Transverse colon (tissue), 4 donors: ENCODE results near the gene BRD3OS. TPM values are rescaled to one million over a fixed set of nuclear protein-coding genes. Genes with fewer than 3 reads are reported as not detected.

Experiments used
- DNase-seq: peaks from one replicate; pipeline ENCODE4 v3.0.0-alpha.2; 2019
- H3K27ac ChIP-seq, 4 donors: fragments of 200-600 bp; sonication (generic); 2 replicates each; pipeline ENCODE4 v1.5.1; 2016 to 2018; ENCODE audit warnings: inconsistent platforms in 4 of 4
- H3K27me3 ChIP-seq: fragments of 200-600 bp; sonication (generic); 2 replicates; pipeline ENCODE4 v1.5.1; 2017; ENCODE audit warnings: inconsistent platforms
- H3K36me3 ChIP-seq, 4 donors: fragments of 200-600 bp; sonication (generic); 2 replicates each; pipeline ENCODE4 v1.5.1; 2017 to 2019; ENCODE audit warnings: inconsistent platforms in 4 of 4
- H3K4me1 ChIP-seq, 4 donors: fragments of 200-600 bp; sonication (generic); 2 replicates each; pipeline ENCODE4 v1.5.1; 2017 to 2020; ENCODE audit warnings: inconsistent platforms in 4 of 4
- H3K4me3 ChIP-seq, 4 donors: fragments of 200-600 bp; sonication (generic); 1 replicate in 1 of 4; 2 replicates in 3 of 4; pipeline versions ENCODE4 v1.5.1 to v1.6.1; 2017 to 2019; ENCODE audit warnings: inconsistent platforms in 4 of 4
- H3K9me3 ChIP-seq, 2 donors: fragments of 200-600 bp; sonication (generic); 2 replicates each; pipeline ENCODE4 v1.5.1; 2017 to 2019; ENCODE audit warnings: inconsistent platforms in 2 of 2
- CTCF ChIP-seq, 5 experiments: fragments of 200-600 bp in 3 of 5; fragments of 450-650 bp in 2 of 5; sonication (generic) in 3 of 5; IDR thresholded peaks; 1 replicate in 2 of 5; 2 replicates in 3 of 5; pipeline ENCODE4 v1.5.1; 2016 to 2017; ENCODE audit warnings: antibody characterized with exemption in 5 of 5, inconsistent platforms in 3 of 5, mild to moderate bottlenecking in 2 of 5, moderate library complexity in 1 of 5
- EP300 ChIP-seq: sonication (generic); formaldehyde crosslinking; IDR thresholded peaks from one replicate; pipeline ENCODE4 v1.6.1; 2017; ENCODE audit warnings: antibody characterized with exemption, low read depth
- POLR2A ChIP-seq: fragments of 450-650 bp; IDR thresholded peaks from one replicate; pipeline ENCODE4 v1.6.1; 2016; ENCODE audit warnings: antibody characterized with exemption, mild to moderate bottlenecking, moderate library complexity
- POLR2AphosphoS5 ChIP-seq, 3 donors: sonication (generic); formaldehyde crosslinking; IDR thresholded peaks; one replicate each; pipeline ENCODE4 v1.6.1; 2016; ENCODE audit warnings: antibody characterized with exemption in 3 of 3
- WGBS, 2 donors: methylation state at CpG; one replicate each; pipeline ENCODE4 v1.1.5; 2018; ENCODE audit warnings: low coverage in 1 of 2; 5-methylcytosine and 5-hydroxymethylcytosine counted together
- in situ Hi-C, 4 donors: fragments of 200-750 bp; cut with MboI; loops; one replicate each; pipeline versions ENCODE4 v1.15.0 to v1.15.1; 2017; ENCODE audit warnings: low sequenced_read_pairs in 3 of 4, low pct_ligation_motif_present in 1 of 4, low pct_unique_long_range_greater_than_20kb in 1 of 4
- intact Hi-C: fragments of 100-400 bp; cut with DNase I; formaldehyde crosslinking; loops from one replicate; pipeline ENCODE4 v1.15.1; 2023; ENCODE audit warnings: low total_unique reads
- total RNA-seq, 4 donors: library from RNA; depleted of rRNA; stranded (reverse); fragments of >200 nt; gene quantifications; one replicate each; pipeline ENCODE4 v1.1.0, GENCODE V29; 2016

The BRD3OS gene
- total RNA-seq, 4 donors from 2014 or later: 3.2 to 6.6 (median 4.4) TPM

GRCh38 chr9:134050726-134051125 is 25.4 kb downstream of the BRD3OS start:
- in situ Hi-C loops: no loop called here
- H3K4me3 ChIP-seq: no peak overlapping the region
- no peak overlapping the region for H3K27ac ChIP-seq
- peaks cover 4 to 22% (median 10%) of the 10 kb centered on the region in 4 donors for H3K4me1 ChIP-seq
- WGBS, 2 donors: 85% methylated on average over 14 of the region's 14 CpGs; no CpG with 5 or more reads in 1 of the 2 donors
- H3K36me3 ChIP-seq: peaks cover 0 to 23% (median 11%) of the 10 kb centered on the region in 4 donors
- no peak for TF ChIP-seq POLR2AphosphoS5 (IDR thresholded peaks at IDR 0.05)
- TF ChIP-seq EP300: no peak
- TF ChIP-seq CTCF (IDR thresholded peaks at IDR 0.05): no peak
- no peak for TF ChIP-seq POLR2A
- intact Hi-C loops: no loop called here
- no peaks in the 10 kb centered on the region for H3K9me3 ChIP-seq
- no peak for DNase-seq
- no peaks in the 10 kb centered on the region for H3K27me3 ChIP-seq

GRCh38 chr9:134051319-134051718 is 26.0 kb downstream of the BRD3OS start:
- intact Hi-C loops: no loop called here

GRCh38 chr9:134052491-134052890 is 27.2 kb downstream of the BRD3OS start:
- 89% methylated on average over 3 of the region's 3 CpGs; no CpG with 5 or more reads in 1 of the 2 donors for WGBS, 2 donors
- H3K4me1 ChIP-seq: peaks cover 14 to 40% (median 27%) of the 10 kb centered on the region in 4 donors
- intact Hi-C loops: no loop called here

More at GRCh38 chr9:134051319-134051718, 26.0 kb downstream of the BRD3OS start:
- Histone ChIP-seq H3K4me1 (peaks cover 9 to 28% (median 16%) of the 10 kb centered on the region in 4 donors), H3K27ac (no peak overlapping the region), H3K9me3 (no peaks in the 10 kb centered on the region), H3K4me3 (no peak overlapping the region), H3K27me3 (no peaks in the 10 kb centered on the region), H3K36me3 (peaks cover 0 to 23% (median 10%) of the 10 kb centered on the region in 4 donors)
- in situ Hi-C loops: no loop called here
- no peak for DNase-seq
- TF ChIP-seq EP300 (no peak), CTCF (IDR thresholded peaks at IDR 0.05) (no peak)
- WGBS, 2 donors: 77% methylated on average over 16 of the region's 16 CpGs; no CpG with 5 or more reads in 1 of the 2 donors

GRCh38 chr9:134052941-134053340 is 27.7 kb downstream of the BRD3OS start:
- peaks cover 0 to 17% (median 6%) of the 10 kb centered on the region in 4 donors for H3K36me3 ChIP-seq
- in situ Hi-C loops (no loop called here), intact Hi-C loops (no loop called here)
- H3K27me3 ChIP-seq: no peaks in the 10 kb centered on the region
- 93% methylated on average over 16 of the region's 16 CpGs; no CpG with 5 or more reads in 1 of the 2 donors for WGBS, 2 donors
- DNase-seq: no peak
- no peaks in the 10 kb centered on the region for H3K9me3 ChIP-seq
- TF ChIP-seq EP300: no peak
- no peak for TF ChIP-seq POLR2AphosphoS5 (IDR thresholded peaks at IDR 0.05)
- no peak for TF ChIP-seq POLR2A
- TF ChIP-seq CTCF (IDR thresholded peaks at IDR 0.05): no peak
- H3K27ac ChIP-seq: no peak overlapping the region
- H3K4me3 ChIP-seq: no peak overlapping the region
- H3K4me1 ChIP-seq: peaks cover 14 to 44% (median 27%) of the 10 kb centered on the region in 4 donors

More at GRCh38 chr9:134052491-134052890, 27.2 kb downstream of the BRD3OS start:
- peaks cover 0 to 17% (median 8%) of the 10 kb centered on the region in 4 donors for H3K36me3 ChIP-seq
- TF ChIP-seq CTCF (IDR thresholded peaks at IDR 0.05): no peak
- TF ChIP-seq EP300: no peak
- TF ChIP-seq POLR2AphosphoS5 (IDR thresholded peaks at IDR 0.05): no peak
- TF ChIP-seq POLR2A: no peak
- no peak overlapping the region for H3K27ac ChIP-seq
- H3K27me3 ChIP-seq: no peaks in the 10 kb centered on the region
- in situ Hi-C loops: no loop called here
- DNase-seq: no peak
- no peak overlapping the region for H3K4me3 ChIP-seq
- no peaks in the 10 kb centered on the region for H3K9me3 ChIP-seq
